ENCODE data around the gene ADNP. TPM values are rescaled to one million over a fixed set of nuclear protein-coding genes. Genes with fewer than 3 reads are reported as not detected.

Gene ADNP
- total and polyA plus RNA-seq, 2 of the 13 experiments (the other 11 are each of a cell fraction or from before 2014, with no cell fraction given): 21.0 to 21.5 TPM

- Histone ChIP-seq H3K79me2 (ENCODE audit: insufficient read depth, low read length) (peaks cover 55% of the 10 kb centered on the region), H3K4me3 (replicated peaks in 1 of 3; ENCODE audit: insufficient read depth in 1 of 3, low read depth in 2 of 3, low read length in 3 of 3) (no peak overlapping the region), H4K20me1 (ENCODE audit: insufficient read depth, low read length) (peaks cover 25% of the 10 kb centered on the region), H3K27me3 (ENCODE audit: control insufficient read depth in 1 of 2, insufficient read depth in 2 of 2, low read length in 2 of 2) (no peaks in the 10 kb centered on the region), H3K36me3 (replicated peaks in 1 of 2; ENCODE audit: control insufficient read depth in 1 of 2, insufficient read depth in 2 of 2, low read length in 2 of 2) (peaks cover 14 to 65% of the 10 kb centered on the region in 2 experiments), H3K4me1 (ENCODE audit: insufficient read depth, low read length) (no peaks in the 10 kb centered on the region), H3K9me3 (ENCODE audit: low read length) (no peaks in the 10 kb centered on the region), H3K4me2 (ENCODE audit: low read depth, low read length) (no peak overlapping the region), H3K27ac (ENCODE audit: extremely low read length, insufficient read depth, low read length) (no peak overlapping the region), H2AFZ (ENCODE audit: low read length) (no peak overlapping the region), H3K9ac (ENCODE audit: insufficient read depth, low read depth, low read length) (no peak overlapping the region)
- TF ChIP-seq PHF5A (CRISPR knock-in tag; IDR thresholded peaks at IDR 0.05; ENCODE audit: low read depth, unreplicated experiment) (no peak), KDM5B (CRISPR knock-in tag; IDR thresholded peaks at IDR 0.05; ENCODE audit: borderline replicate concordance) (no peak), ZNF749 (CRISPR knock-in tag; IDR thresholded peaks at IDR 0.05; ENCODE audit: borderline replicate concordance) (peak; percentile 71; the same call in 1 of the 2 replicates), MXD3 (CRISPR knock-in tag; IDR thresholded peaks at IDR 0.05) (no peak), NCOA1 (CRISPR knock-in tag; IDR thresholded peaks at IDR 0.05) (no peak), KLF16 (CRISPR knock-in tag; IDR thresholded peaks at IDR 0.05) (no peak)
- intact Hi-C loops (cut with micrococcal nuclease; ENCODE audit: unreplicated experiment): no loop called here
- CTCF ChIA-PET (ENCODE audit: low intra/inter-chr PET ratio, low total read pairs): no interaction called here
- DNase-seq (ENCODE audit: low spot score): no peak
- POLR2A ChIA-PET: no interaction called here
- no peak for FAIRE-seq
- 97% methylated on average over 8 of the region's 8 CpGs for WGBS (ENCODE audit: low lambda C conversion rate)
- no peak; the same call in 2 of the 3 replicates for ATAC-seq
- in situ Hi-C loops (cut with HindIII; ENCODE audit: extremely low pct_ligation_motif_present, low pct_unique_long_range_greater_than_20kb): no loop called here
- no TSS peak for BruUV-seq (replicated peaks)
These were observed 27.7 kb downstream of the ADNP start for GRCh38 chr20:50903353-50904051.

GRCh38 chr20:50901301-50901700, 29.9 kb downstream of the ADNP start:
- Histone ChIP-seq H3K4me3 (replicated peaks in 1 of 3; ENCODE audit: insufficient read depth in 1 of 3, low read depth in 2 of 3, low read length in 3 of 3) (no peak overlapping the region), H4K20me1 (ENCODE audit: insufficient read depth, low read length) (peaks cover 20% of the 10 kb centered on the region), H3K4me2 (ENCODE audit: low read depth, low read length) (no peak overlapping the region), H3K27ac (ENCODE audit: extremely low read length, insufficient read depth, low read length) (no peak overlapping the region), H3K9ac (ENCODE audit: insufficient read depth, low read depth, low read length) (no peak overlapping the region), H3K9me3 (ENCODE audit: low read length) (no peaks in the 10 kb centered on the region), H3K79me2 (ENCODE audit: insufficient read depth, low read length) (peaks cover 36% of the 10 kb centered on the region), H2AFZ (ENCODE audit: low read length) (no peak overlapping the region), H3K36me3 (replicated peaks in 1 of 2; ENCODE audit: control insufficient read depth in 1 of 2, insufficient read depth in 2 of 2, low read length in 2 of 2) (peaks cover 19 to 70% of the 10 kb centered on the region in 2 experiments), H3K27me3 (ENCODE audit: control insufficient read depth in 1 of 2, insufficient read depth in 2 of 2, low read length in 2 of 2) (no peaks in the 10 kb centered on the region), H3K4me1 (ENCODE audit: insufficient read depth, low read length) (peaks cover 7% of the 10 kb centered on the region)
- no peak for FAIRE-seq
- ATAC-seq: no peak
- DNase-seq (ENCODE audit: low spot score): no peak
- BruUV-seq (replicated peaks): no TSS peak
- WGBS (ENCODE audit: low lambda C conversion rate): 98% methylated on average over 1 of the region's 1 CpG
- in situ Hi-C loops (cut with HindIII; ENCODE audit: extremely low pct_ligation_motif_present, low pct_unique_long_range_greater_than_20kb): no loop called here
- ChIA-PET POLR2A (interaction anchor here (0.7 kb wide), 1 partner anchor 28 kb away, joined by 5 read pairs; no protein-coding TSS in a partner anchor), CTCF (ENCODE audit: low intra/inter-chr PET ratio, low total read pairs) (no interaction called here)
- TF ChIP-seq ATF7 (IDR thresholded peaks at IDR 0.05): peak; percentile 88
- TF ChIP-seq ATF7 (CRISPR knock-in tag; IDR thresholded peaks at IDR 0.05): no peak
- no peak for TF ChIP-seq SMC3 (IDR thresholded peaks at IDR 0.05; ENCODE audit: low read length)
- no peak for TF ChIP-seq EED (CRISPR knock-in tag; IDR thresholded peaks at IDR 0.05)
- TF ChIP-seq FOXO4 (CRISPR knock-in tag; conservative IDR thresholded peaks at IDR 0.05): no peak
- no peak for TF ChIP-seq ZNF446 (CRISPR knock-in tag; IDR thresholded peaks at IDR 0.05)
- peak; percentile 61 for TF ChIP-seq CREB1 (IDR thresholded peaks at IDR 0.05)
- TF ChIP-seq CREB1 (CRISPR knock-in tag; IDR thresholded peaks at IDR 0.05): no peak
- intact Hi-C loops (cut with micrococcal nuclease; ENCODE audit: unreplicated experiment): no loop called here

Measured in HepG2 (cell line).